ENCODE measurements around the gene SMIM35. TPM values are rescaled to one million over a fixed set of nuclear protein-coding genes. Genes with fewer than 3 reads are reported as not detected.

The SMIM35 gene
- polyA plus RNA-seq, 4 donors: 0.08 to 0.29 (median 0.13) TPM

DNA sequence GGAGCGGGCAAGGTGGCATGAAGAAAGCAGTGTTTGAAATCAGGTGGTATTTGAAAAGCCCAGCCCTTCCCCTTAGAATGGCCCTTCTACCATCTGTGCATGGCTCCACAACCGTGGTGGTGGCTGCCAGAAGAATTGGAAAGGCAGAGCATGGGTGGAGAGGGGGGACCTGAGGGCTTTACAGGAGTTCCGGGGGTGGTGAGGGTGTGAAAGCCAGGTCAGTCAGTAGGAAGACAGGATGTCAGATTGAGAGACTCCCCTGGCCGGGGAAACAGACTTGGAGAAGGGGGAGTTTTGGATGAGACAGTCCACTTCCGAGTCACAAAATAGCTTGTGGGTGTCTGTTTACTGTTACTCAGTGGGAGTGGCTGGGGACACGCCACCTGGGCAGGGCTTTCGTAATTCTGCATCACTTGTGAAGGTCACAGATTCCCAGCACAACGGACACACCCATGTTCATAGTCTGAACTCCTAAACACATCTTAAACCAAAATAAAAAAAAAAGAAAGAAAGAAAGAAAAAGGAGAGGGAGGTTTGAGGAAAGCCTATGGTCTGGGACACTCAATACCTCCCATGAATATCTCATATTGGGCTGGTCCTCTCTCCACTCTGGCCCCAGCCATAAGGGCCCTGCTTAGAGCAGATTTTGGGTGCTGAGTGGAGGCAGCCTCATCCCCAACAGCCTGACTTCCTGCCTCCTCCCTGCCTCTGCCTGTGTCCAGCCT, 24.4 kb upstream of the SMIM35 start:
- no peak for DNase-seq (ENCODE audit: low read depth in 4 of 4, low spot score in 3 of 4)

DNA sequence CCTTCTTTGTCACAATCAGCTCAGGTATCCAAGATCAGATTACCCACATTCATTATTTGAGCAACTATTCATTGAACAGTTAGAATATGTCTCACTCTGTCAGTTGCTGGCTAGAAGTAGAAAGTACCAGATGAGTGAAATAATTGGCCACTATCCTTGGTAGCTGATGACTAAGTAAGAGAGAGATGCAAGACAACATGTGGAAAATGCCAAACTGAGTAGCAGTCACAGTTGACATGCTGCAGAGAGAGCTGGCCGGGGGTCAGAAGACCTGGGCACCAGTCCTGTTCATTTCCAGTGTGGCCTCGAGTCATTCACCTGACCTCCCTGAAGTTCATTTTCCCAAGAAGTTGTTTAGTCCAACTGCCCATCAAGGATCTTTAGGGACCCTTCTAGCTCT, 22.5 kb upstream of the SMIM35 start:
- DNase-seq (ENCODE audit: low read depth in 4 of 4, low spot score in 3 of 4): no peak

DNA sequence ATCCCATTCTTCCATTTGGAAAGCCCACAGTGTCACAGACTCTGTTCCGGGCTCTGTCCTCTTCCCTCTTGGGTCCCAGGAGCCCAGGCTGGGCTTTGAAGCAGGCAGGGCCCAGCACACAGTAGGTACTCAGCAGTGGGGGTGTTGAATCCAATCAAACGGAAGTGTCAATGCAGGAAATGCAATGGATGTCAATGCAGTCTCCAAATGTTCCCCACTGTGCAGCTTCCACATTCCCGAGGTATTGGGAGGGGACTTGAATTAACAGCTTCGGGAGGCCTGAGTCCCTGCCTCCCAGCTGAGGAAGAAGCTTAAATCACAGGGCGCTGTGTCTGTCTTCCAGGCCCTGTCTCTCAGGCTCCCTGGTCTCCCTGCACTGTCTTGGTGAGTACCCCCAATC, 21.8 kb upstream of the SMIM35 start:
- DNase-seq (ENCODE audit: low read depth in 4 of 4, low spot score in 3 of 4): no peak

DNA sequence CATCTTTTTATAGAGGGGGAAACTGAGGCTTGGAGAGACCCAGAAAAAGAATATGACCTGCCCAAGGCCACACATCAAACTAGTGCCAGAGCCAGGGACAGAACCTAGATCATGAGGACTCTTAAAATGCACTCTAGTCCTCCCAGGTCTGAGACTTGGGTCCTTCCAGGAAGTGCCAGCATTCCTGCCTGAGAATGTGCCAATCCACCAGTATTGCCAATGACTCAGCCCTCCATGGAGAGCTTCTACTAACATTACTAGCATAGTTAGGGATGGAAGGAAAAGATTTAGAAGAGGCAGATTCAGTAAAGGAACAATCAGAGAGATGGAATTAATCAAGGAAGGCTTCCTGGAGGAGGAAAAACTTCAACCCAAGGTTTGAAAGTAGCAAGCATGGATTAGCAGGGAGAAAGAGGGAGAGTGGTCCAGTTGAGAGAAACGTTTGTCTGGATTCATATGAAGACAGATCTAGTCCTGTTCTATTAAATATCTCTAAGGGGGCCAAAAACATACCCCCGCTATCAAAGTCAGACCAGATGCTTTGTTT, 20.1 kb upstream of the SMIM35 start:
- DNase-seq (ENCODE audit: low read depth in 4 of 4, low spot score in 3 of 4): no peak

DNA sequence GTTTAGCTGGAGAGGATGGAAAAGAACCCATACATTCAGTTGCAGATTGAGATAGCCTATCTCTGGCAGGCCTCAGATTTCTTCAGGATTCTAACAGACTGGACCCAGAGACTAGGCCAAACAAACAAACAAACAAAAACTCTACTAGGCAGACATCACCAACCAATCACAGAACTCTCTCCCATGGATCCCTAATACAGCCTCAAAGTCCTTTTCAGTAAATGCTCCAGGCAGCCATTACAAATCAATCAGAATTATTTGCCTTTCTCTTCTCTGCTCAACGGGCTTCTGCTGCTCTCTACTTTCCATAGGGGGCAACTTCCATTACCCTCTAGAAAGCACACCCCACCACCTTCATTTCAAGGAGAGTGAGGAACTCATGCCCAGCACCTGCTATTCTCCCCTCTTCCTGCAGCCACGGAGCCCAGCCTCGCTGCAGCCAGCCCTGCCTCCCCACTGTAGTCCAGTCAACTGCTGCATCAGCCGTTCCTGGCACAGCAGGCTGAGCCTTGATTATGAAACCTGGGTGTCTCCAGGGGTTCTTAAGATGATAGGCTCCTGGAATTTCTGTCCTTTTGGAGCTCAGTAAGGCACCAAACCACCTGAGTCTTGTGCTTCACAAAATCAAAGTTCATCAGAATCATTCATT, 19.0 kb upstream of the SMIM35 start:
- no peak for DNase-seq (ENCODE audit: low read depth in 4 of 4, low spot score in 3 of 4)

DNA sequence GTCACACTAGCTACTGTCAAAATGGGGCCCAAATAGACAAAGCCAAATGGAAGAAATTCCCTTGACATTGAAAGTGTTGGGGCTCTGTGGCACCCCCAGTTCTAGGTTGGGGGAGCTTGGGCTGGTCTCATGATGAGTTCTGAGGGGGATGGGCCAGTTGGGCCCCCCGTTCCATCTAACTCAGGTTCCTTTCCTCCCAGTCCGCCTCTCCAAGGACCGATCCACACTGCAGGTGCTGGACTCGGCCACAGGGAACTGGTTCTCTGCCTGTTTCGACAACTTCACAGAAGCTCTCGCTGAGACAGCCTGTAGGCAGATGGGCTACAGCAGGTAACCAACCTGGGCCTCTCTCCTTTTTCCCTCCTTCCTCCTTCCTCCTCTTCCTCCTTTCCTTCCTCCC, 17.7 kb upstream of the SMIM35 start:
- no peak for DNase-seq (ENCODE audit: low read depth in 4 of 4, low spot score in 3 of 4)

DNA sequence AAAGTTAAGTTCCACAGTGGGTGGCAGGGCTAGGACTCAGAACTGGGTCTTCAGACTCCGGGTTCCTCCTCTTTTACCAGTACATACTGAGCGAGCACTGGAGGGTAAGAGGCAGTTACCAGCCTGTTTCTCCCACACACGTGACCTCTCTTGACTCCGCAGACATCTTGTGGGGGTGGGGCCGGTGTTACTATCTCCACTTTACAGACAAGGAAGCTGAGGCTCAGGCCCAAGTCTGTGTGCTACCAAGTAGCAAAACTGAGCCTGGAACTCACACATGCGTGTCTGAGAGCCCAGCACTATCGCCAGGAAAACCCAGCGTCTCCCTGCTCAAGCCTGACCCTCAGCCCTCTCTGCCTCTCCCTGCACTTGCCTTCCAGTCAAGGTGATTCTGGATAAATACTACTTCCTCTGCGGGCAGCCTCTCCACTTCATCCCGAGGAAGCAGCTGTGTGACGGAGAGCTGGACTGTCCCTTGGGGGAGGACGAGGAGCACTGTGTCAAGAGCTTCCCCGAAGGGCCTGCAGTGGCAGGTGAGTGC, 16.0 kb upstream of the SMIM35 start:
- DNase-seq (ENCODE audit: low read depth in 4 of 4, low spot score in 3 of 4): no peak

DNA sequence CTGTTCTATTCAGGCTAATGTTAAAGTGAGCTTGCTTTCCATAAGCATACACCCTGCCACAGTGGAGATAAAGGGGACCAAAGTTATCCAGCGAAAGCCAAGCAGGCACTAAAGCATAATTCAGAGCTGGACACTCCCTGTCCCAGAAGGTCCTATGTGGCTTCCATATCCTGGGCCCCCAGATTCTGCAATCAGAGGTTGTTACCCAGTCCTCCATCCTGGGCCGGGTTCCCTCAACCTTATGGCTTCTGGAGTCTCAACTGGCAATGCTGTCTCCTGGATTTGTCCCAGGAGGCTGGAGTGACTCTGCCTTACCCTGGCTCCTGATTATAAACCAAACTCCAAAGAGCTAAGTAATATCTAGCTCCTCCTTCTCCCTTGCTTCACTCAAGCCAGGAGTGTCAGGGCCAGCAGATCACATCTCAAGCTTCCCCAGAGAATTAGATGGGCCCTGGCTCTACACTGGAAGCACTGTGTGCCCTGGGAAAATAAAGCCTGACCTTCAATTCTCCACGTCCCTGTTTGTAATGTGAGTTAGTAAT, 14.0 kb upstream of the SMIM35 start:
- DNase-seq (ENCODE audit: low read depth in 4 of 4, low spot score in 3 of 4): no peak

DNA sequence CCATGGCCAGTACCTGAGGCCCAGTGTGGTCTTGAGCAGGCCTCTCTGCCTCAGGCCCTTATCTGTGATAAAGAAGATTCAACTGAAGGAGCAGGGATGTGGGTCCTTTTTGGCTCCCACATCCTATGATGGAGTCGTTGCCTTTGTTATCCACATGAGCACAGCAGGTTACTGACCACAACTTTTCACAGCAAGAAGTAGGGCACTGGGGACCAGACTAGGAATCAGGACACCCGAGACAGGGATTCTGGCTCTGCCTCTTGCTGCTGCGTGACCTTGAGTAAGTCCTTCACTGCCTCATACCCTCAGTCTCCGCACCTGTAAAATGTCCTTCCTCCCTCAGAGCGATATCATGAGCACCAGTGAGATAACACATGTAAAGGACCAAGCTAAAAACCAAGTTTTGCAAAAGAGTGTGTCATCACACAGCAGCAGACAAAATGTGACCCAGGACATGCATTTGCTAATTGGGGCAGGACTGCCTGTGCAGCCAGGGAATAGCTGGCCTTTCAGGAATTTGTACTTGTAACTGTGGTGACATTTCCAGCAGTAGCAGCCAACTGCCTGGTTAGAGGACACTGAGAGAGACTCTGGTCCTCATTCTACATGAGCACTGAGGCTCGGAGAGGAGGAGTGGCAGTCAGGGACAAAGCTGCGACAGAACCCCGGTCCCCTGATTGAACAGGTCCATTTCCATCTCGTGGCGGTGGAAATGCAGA, 13.2 kb upstream of the SMIM35 start:
- DNase-seq (ENCODE audit: low read depth in 4 of 4, low spot score in 3 of 4): no peak

DNA sequence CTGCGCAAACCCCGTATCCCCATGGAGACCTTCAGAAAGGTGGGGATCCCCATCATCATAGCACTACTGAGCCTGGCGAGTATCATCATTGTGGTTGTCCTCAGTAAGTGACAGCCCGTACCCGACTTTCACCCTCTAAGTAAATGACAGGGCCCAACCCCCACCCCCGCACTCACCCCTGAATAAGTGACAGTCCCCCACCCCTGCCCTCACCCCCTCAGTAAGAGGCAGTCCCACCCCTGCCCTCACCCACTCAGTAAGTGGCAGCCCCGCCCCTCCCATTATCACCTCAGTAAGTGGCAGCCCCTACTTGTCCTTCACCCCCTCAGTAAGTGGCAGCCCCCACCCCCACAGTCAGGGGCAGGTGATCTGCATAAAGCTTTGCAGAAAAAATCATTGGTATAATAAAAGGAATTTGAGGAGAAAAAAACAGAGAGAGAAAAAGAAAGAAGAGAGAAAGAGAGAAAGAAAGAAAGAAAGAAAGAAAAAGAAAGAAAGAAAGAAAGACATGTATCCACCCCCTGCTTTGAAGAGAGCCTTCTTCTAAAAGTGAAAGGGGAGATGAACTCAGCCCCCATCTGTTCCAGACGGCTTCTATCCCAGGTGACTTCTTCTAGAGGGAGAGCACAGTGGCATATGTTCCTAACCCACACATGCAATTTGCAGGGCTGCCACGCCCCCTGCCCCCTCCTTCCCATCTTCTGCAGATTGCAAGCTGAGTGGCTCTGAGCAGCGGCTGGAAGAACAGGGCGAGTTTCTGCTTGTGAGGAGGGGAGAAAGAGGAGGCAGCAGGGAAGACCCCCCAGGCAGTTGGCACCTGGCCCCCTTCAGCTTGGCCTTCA, 12.5 kb upstream of the SMIM35 start:
- DNase-seq (ENCODE audit: low read depth in 4 of 4, low spot score in 3 of 4): no peak

DNA sequence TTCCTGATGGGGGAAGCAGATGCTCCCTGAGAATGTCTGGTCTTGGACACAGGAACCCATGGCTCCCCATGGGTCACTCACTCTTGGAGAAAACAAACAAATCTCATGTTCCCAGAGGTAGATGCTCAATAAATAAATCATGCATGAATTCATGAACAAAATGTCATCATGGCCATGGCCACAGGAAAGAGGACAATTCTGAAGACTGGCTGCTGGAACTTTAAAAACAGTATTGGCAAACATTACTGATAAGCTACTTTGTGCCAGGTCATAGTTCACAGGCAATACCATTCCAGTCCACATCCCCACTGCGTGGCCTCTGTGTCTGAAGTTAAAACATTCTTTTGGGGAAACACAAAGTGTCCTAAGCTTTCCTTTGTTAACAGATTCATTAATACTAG, 9.2 kb upstream of the SMIM35 start:
- DNase-seq (ENCODE audit: low read depth in 4 of 4, low spot score in 3 of 4): no peak

DNA sequence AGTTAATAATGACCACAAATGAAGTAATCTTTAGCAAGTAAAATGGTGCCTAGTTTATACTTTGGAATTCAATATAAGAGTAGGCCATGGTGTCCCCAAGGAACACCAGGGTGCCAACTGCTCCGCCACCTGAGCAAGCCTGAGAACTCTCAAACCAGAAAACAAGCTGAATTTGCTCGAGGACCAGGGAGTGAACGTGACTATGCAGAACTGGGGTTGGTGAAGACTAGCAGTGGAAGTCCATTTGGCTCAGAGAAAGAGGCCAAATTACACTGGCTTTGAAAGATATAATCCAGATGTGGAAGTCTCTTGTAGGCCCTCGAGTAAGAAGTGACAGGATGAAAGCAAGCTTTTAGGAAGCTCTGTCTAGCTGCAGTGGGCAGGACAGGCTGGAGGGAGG, 8.7 kb upstream of the SMIM35 start:
- DNase-seq (ENCODE audit: low read depth in 4 of 4, low spot score in 3 of 4): no peak

DNA sequence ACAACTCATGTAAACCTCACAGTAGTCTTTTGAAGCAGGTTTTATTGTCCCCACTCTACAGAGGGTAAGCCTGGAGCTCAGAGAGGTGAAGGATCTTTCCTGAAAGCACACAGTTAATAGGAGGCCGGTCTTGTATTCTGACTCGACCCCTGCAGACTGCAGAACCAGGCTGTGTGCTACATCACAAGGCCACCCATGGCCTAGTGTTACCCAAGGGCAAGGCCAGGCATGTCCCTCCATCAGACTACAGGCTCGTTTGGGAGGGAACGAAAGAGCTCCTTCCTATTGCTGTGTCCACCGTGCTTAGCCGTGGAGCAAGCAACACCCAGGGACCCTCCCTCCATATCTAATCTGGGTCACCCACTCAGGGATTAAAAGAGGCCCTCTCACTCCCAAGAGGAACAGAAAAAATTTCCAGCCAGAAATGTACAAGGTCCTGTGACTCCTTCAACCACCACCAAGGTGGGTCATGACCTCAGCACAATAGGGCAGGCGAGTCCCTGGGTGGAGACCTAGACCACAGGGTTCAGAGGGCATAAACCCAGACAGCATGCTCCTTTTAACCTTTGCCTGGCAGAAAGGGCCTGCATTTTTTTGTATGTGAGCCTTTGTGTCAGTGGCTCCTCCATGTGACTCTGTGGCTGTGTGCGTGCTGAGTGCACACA, 6.3 kb upstream of the SMIM35 start:
- no peak for DNase-seq (ENCODE audit: low read depth in 4 of 4, low spot score in 3 of 4)

DNA sequence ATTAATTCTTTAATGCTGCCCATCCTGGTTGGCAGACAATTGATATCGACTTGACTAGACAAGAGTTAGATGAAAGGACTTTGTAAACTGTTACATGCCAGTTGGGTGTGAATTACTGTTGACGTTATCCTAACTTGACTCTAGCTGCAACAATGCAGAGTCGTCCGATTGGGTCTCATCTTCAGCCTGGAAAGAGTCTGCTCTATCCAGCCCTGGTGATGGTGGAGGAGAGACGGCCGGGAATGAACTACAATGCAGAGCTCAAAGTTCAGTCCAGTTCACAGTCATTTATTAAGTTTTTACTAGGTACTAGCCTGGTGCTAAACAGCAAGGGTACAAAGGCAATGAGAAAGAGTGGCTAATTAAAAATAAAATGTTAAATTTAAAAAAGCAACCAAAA, 4.9 kb upstream of the SMIM35 start:
- DNase-seq (ENCODE audit: low read depth in 4 of 4, low spot score in 3 of 4): no peak

DNA sequence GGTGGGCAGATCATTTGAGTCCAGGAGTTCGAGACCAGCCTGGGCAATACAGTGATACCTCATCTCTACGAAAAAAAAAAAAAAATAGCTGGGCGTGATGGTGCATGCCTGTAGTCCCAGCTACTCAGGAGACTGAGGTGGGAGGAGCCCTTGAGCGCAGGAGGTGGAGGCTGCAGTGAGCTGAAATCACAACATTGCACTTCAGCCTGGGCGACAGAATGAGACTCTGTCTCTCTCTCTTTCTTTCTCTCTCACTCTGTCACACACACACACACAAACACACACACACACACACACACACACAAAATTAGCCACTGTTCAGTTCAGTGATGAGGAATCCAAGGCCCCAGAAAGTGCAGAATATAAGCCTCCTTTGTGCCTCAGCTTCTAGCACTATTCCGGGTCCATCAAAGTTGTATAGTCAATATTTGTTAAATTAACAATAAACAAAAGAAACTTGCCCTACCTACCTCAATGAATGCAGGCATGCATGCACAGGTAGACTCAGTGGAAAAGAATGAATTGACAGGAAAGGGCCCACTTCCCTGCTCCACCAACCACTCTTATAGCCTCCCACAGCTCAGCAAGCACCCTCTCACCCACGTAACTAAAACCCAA, 3.9 kb upstream of the SMIM35 start:
- no peak for DNase-seq (ENCODE audit: low read depth in 4 of 4, low spot score in 3 of 4)

DNA sequence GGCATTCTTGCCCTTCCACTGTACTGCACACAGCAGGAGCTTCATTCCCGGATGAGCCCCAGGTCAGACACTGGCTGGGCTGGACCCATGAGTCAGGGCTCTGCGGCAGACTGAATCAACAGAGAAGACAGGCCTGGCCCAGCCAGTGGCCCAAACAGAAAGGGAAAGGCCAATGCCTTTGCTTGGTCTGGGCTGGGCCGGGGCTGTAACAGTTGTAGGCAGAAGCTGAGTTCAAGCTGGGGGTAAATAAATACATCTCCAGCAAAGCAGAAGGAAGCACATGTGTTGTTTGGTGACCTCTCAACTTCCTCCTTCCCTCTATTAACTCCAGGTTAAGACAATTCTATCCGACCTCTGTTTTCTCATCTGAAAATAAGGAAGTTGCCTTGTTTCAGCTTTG, 1.8 kb upstream of the SMIM35 start:
- no peak for DNase-seq (ENCODE audit: low read depth in 4 of 4, low spot score in 3 of 4)

DNA sequence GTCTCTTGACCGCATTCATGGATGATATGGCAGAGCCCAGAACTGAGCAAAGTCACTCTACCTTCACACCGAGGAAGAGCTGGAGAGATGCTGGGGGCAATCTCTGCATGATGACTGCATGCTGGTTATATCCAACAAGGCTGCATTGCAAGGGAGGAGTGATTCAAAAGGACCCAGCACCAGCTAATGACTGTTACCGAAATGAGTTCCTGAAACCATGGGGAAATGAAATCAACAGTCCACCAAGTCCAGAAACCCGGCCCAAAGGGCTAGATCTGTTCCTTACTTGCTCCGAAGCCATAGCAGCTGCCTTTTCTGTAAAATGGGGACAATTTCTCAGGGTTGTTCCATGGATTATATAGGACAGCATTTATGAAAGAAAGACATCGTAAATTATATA, 1.2 kb upstream of the SMIM35 start:
- no peak for DNase-seq (ENCODE audit: low read depth in 4 of 4, low spot score in 3 of 4)

DNA sequence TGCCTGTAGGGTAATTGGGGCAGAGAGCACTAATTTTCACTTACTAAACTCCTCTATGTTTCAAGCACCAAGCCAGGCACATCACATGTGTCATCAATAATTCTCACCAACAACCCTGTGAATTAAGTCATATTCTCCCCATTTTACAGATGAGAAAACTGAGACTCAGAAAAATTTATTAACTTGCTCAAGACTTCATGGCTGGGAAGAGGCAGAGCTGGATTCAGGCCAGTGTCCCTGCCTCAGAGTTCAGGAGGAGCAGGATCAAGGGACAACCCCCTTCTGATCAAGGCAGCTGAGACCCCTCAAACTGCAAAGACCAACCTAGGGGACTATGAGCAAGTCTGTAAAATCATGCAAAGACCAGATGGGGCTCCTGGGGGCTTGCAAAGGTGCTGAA, 2.1 kb downstream of the SMIM35 start:
- no peak for DNase-seq (ENCODE audit: low read depth in 4 of 4, low spot score in 3 of 4)

DNA sequence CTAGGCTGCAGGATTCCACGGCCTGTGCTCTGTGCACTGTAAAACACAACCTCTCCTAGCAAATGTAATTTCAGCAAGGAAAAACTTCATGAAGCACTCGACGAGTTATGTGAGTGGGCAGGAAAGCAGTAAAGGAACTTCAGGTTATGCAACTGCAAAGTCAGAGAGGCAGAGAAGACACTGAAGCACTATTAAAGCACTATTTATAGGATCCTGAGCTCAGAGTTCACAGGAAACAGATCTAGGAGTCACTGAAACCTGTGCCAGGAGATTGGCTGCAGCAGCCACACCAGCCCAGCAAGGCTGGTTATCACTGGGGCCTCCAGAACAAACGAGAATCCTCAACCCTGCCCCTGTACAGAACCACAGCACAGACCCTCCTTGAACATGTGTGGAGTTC, 2.5 kb downstream of the SMIM35 start:
- no peak for DNase-seq (ENCODE audit: low read depth in 4 of 4, low spot score in 3 of 4)

Measured in right renal pelvis (tissue), 4 donors.